SK-N-SH treated with all-trans-retinoic acid at 6 μM for 48 hours (cell line): ENCODE measurements around the gene LAMA5.

ENCODE experiments used
- ATAC-seq: fragments of 200-7000 bp; cut with Tn5 transposase; 3 replicates; pipeline ENCODE4 v1.9.1; 2020; ENCODE audit warnings: mild to moderate bottlenecking, moderate library complexity
- BACH2 ChIP-seq: fragments of 250-450 bp; sonication (Bioruptor Pico); IDR thresholded peaks from 2 replicates; pipeline ENCODE4 v1.9.0; 2021; ENCODE audit warnings: mild to moderate bottlenecking, borderline replicate concordance
- CREB5 ChIP-seq: fragments of 250-450 bp; sonication (Bioruptor Pico); IDR thresholded peaks from 2 replicates; pipeline ENCODE4 v1.5.1; 2020; ENCODE audit warnings: low read depth, mild to moderate bottlenecking, moderate library complexity
- CSDC2 ChIP-seq: fragments of 250-450 bp; sonication (Bioruptor Pico); IDR thresholded peaks from 2 replicates; pipeline ENCODE4 v1.5.0; 2020; ENCODE audit warnings: mild to moderate bottlenecking, moderate library complexity
- ESRRG ChIP-seq: fragments of 250-450 bp; sonication (Bioruptor Pico); IDR thresholded peaks from 2 replicates; pipeline ENCODE4 v1.6.1; 2021; ENCODE audit warnings: mild to moderate bottlenecking
- GLIS3 ChIP-seq: fragments of 250-450 bp; sonication (Bioruptor Pico); IDR thresholded peaks from 2 replicates; pipeline ENCODE4 v1.5.0; 2020; ENCODE audit warnings: mild to moderate bottlenecking, moderate library complexity
- ISL1 ChIP-seq: fragments of 250-450 bp; sonication (Bioruptor Pico); IDR thresholded peaks from 2 replicates; pipeline ENCODE4 v2.1.2; 2022; ENCODE audit warnings: mild to moderate bottlenecking, moderate library complexity
- PPARA ChIP-seq: fragments of 250-450 bp; sonication (Bioruptor Pico); IDR thresholded peaks from 2 replicates; pipeline ENCODE4 v1.5.0; 2020; ENCODE audit warnings: mild to moderate bottlenecking, borderline replicate concordance
- TCF4 ChIP-seq: fragments of 250-450 bp; sonication (Bioruptor Pico); IDR thresholded peaks from 2 replicates; pipeline ENCODE4 v1.8.0; 2021; ENCODE audit warnings: mild to moderate bottlenecking, moderate library complexity, borderline replicate concordance
- TOX ChIP-seq: fragments of 250-450 bp; sonication (Bioruptor Pico); IDR thresholded peaks from 2 replicates; pipeline ENCODE4 v1.8.0; 2021; ENCODE audit warnings: mild to moderate bottlenecking, moderate library complexity, borderline replicate concordance
- TSHZ2 ChIP-seq: fragments of 250-450 bp; sonication (Bioruptor Pico); IDR thresholded peaks from 2 replicates; pipeline ENCODE4 v1.5.0; 2020; ENCODE audit warnings: mild to moderate bottlenecking, moderate library complexity
- ZC3H10 ChIP-seq: fragments of 250-450 bp; sonication (Bioruptor Pico); IDR thresholded peaks from 2 replicates; pipeline ENCODE4 v1.5.1; 2021; ENCODE audit warnings: mild to moderate bottlenecking, moderate library complexity
- ZFP3 ChIP-seq: fragments of 250-450 bp; sonication (Bioruptor Pico); IDR thresholded peaks from 2 replicates; pipeline ENCODE4 v1.5.0; 2020; ENCODE audit warnings: mild to moderate bottlenecking, moderate library complexity
- ZFP30 ChIP-seq: fragments of 450-650 bp; formaldehyde crosslinking; IDR thresholded peaks from 2 replicates; pipeline ENCODE4 v1.5.0; 2022; ENCODE audit warnings: mild to moderate bottlenecking, moderate library complexity
- ZNF565 ChIP-seq: fragments of 450-650 bp; formaldehyde crosslinking; conservative IDR thresholded peaks from 2 replicates; pipeline ENCODE4 v1.5.0; 2020; ENCODE audit warnings: low read depth, mild to moderate bottlenecking, moderate library complexity
- ZNF70 ChIP-seq: fragments of 450-650 bp; formaldehyde crosslinking; IDR thresholded peaks from 2 replicates; pipeline ENCODE4 v1.5.0; 2020; ENCODE audit warnings: mild to moderate bottlenecking, moderate library complexity
- ZNF8 ChIP-seq: fragments of 450-650 bp; formaldehyde crosslinking; IDR thresholded peaks from 2 replicates; pipeline ENCODE4 v1.5.0; 2020; ENCODE audit warnings: mild to moderate bottlenecking, moderate library complexity
- TF ChIP-seq, protein P1 (sequence below): fragments of 250-450 bp; sonication (Bioruptor Pico); IDR thresholded peaks from 2 replicates; pipeline ENCODE4 v1.8.0; 2020; ENCODE audit warnings: mild to moderate bottlenecking, moderate library complexity, borderline replicate concordance

Gene LAMA5

GRCh38 chr20:62321521-62321948, 45.6 kb downstream of the LAMA5 start (continued):
- no peak for TF ChIP-seq TSHZ2 (CRISPR knock-in tag)
- no peak for TF ChIP-seq BACH2 (CRISPR knock-in tag)
- no peak for TF ChIP-seq ZNF565 (CRISPR knock-in tag)

- no peak for TF ChIP-seq PPARA
- no peak for TF ChIP-seq ZNF8 (CRISPR knock-in tag)
- no peak for TF ChIP-seq CREB5 (CRISPR knock-in tag)
- no peak for TF ChIP-seq BACH2 (CRISPR knock-in tag)
- TF ChIP-seq ZC3H10 (CRISPR knock-in tag), result no peak
- no peak for TF ChIP-seq ESRRG (CRISPR knock-in tag)
- peak; percentile 17; the same call in 2 of the 3 replicates for ATAC-seq
Measured at GRCh38 chr20:62320581-62321354, 46.3 kb downstream of the LAMA5 start.

- TF ChIP-seq ZFP3 (CRISPR knock-in tag) (no peak), CREB5 (CRISPR knock-in tag) (no peak), BACH2 (CRISPR knock-in tag) (no peak), ZNF565 (CRISPR knock-in tag) (no peak)
- ATAC-seq, result no peak
Measured at GRCh38 chr20:62319346-62319909, 47.7 kb downstream of the LAMA5 start.

GRCh38 chr20:62318400-62319345, 48.4 kb downstream of the LAMA5 start:
- ATAC-seq, result peak; percentile 5; the same call in 1 of the 3 replicates
- TF ChIP-seq CREB5 (CRISPR knock-in tag) (no peak), ZFP3 (CRISPR knock-in tag) (no peak), ZNF70 (no peak), CSDC2 (no peak), ESRRG (CRISPR knock-in tag) (no peak), TCF4 (CRISPR knock-in tag) (no peak), ZFP30 (CRISPR knock-in tag) (no peak), ISL1 (CRISPR knock-in tag) (no peak)

GRCh38 chr20:62317167-62317655, 49.9 kb downstream of the LAMA5 start:
- ATAC-seq, result no peak
- TF ChIP-seq TOX (no peak), ESRRG (CRISPR knock-in tag) (no peak), CREB5 (CRISPR knock-in tag) (no peak), TCF4 (CRISPR knock-in tag) (no peak), TSHZ2 (CRISPR knock-in tag) (no peak), GLIS3 (no peak)
- TF ChIP-seq, protein P1, sequence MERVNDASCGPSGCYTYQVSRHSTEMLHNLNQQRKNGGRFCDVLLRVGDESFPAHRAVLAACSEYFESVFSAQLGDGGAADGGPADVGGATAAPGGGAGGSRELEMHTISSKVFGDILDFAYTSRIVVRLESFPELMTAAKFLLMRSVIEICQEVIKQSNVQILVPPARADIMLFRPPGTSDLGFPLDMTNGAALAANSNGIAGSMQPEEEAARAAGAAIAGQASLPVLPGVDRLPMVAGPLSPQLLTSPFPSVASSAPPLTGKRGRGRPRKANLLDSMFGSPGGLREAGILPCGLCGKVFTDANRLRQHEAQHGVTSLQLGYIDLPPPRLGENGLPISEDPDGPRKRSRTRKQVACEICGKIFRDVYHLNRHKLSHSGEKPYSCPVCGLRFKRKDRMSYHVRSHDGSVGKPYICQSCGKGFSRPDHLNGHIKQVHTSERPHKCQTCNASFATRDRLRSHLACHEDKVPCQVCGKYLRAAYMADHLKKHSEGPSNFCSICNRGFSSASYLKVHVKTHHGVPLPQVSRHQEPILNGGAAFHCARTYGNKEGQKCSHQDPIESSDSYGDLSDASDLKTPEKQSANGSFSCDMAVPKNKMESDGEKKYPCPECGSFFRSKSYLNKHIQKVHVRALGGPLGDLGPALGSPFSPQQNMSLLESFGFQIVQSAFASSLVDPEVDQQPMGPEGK (CRISPR knock-in tag), result no peak
